Femur (tissue), 1 donor: Measurements from ENCODE around the gene FAM110C.
"Not testable (repeated sequence)": the region's sequence is repeated elsewhere in the genome, so short reads cannot be mapped to it uniquely, and the experiment has no call there.

Experiments
- DNase-seq: peaks from one replicate; pipeline ENCODE4 v3.0.0-alpha.2; 2017

The FAM110C gene

GRCh38 chr2:42788-43187, 3.5 kb downstream of the FAM110C start:
- DNase-seq: no peak

DNA sequence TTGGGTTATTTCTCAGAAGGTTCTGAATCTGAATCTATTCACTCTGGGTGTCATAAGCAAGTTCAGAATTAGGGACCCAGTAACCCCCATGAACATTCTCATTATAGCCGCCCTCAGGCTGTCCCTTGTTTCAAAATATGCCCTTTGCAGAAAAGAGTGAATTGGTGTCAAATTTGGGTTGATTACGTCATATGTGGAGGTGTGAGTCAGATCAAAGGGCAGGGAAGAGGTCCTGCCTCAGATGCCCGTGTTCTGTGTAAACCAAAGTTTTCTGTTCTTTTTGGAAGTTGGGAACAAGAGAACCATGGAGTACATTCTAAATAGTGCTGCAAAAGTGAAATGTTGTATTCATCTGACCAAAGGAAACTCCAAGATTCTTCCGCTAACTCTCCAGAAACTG, 5.8 kb downstream of the FAM110C start:
- no peak for DNase-seq

- DNase-seq: no peak
Observed at GRCh38 chr2:38155-38554, 8.2 kb downstream of the FAM110C start.

- DNase-seq: no peak
Observed at GRCh38 chr2:36318-36717, 10.0 kb downstream of the FAM110C start.

- DNase-seq: no peak
Observed at GRCh38 chr2:35852-36251, 10.5 kb downstream of the FAM110C start.

DNA sequence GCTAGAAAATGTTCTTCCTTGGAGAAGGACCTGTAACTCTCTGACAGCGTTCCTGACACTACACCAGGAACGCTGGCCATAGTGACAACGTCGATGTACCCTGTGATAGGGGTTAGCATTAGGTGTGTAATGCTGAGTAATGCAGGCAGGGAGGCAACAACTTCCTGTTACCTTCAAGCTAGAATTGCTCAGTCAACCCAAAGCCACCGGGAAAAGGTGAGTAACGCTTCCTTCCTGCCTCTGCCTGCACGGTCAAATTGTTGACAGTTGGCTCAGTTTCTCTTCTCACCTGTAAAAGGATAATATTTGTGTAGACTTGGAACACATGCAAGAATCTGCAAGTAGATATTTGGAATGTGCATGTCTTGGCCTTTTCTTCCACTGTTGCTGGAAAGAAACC, 12.7 kb downstream of the FAM110C start:
- no peak for DNase-seq

- DNase-seq: no peak
Observed at GRCh38 chr2:32068-32467, 14.2 kb downstream of the FAM110C start.

- no peak for DNase-seq
Observed at GRCh38 chr2:29253-29652, 17.1 kb downstream of the FAM110C start.

DNA sequence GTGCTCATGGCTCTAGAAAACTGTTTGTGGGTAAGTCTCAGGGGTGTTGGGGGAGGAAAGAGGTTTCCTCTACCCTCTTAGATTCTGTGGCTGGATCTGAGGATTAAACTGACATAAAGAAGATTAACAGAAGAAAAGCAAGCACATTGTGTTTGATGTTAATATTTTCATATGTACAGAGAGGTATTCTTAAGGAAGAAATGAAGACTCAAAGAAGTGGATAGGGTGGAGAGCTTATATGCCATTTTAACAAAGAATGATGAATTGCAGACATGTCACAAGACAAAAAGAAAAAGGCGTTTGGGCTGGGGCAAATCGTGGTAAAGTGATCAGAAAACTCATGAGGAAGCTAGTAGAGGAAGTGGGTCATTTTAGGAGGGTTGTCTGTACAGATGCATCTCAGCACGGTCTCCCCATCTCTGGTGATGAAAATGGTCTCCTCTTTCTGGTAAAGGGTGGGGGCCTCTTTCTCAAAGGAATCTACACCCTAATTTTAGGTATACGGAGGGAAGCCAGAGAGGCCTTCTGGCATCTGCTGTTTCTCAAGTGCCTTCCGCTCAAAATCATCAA, 17.8 kb downstream of the FAM110C start:
- DNase-seq: no peak

GRCh38 chr2:26891-27290, 19.4 kb downstream of the FAM110C start:
- DNase-seq: no peak

GRCh38 chr2:25543-25942, 20.8 kb downstream of the FAM110C start:
- DNase-seq: no peak

DNA sequence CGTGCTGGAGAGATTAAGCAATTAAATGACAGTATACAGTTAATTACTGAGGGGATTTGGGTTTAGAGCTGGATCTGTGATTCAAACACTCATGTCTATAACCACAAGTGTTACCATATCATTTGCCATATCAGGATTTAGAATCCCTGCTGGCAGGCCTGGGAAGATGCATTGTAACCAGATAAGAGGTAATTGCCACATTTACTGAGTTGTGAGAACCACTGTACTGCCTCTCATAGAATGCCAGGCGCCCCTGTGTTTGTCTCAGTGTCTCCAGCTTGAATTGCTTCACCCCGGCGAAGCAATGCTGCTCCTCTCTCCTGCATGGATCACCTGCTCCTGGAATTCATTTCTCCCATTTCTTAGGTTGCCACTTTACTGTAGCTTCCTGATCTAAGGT, 21.7 kb downstream of the FAM110C start:
- not testable (repeated sequence) for DNase-seq

- no peak for DNase-seq
Observed at GRCh38 chr2:24107-24506, 22.2 kb downstream of the FAM110C start.

- DNase-seq: no peak
Observed at GRCh38 chr2:23283-23682, 23.0 kb downstream of the FAM110C start.

- not testable (repeated sequence) for DNase-seq
Observed at GRCh38 chr2:22244-22643, 24.1 kb downstream of the FAM110C start.

GRCh38 chr2:20259-20658, 26.0 kb downstream of the FAM110C start:
- not testable (repeated sequence) for DNase-seq

DNA sequence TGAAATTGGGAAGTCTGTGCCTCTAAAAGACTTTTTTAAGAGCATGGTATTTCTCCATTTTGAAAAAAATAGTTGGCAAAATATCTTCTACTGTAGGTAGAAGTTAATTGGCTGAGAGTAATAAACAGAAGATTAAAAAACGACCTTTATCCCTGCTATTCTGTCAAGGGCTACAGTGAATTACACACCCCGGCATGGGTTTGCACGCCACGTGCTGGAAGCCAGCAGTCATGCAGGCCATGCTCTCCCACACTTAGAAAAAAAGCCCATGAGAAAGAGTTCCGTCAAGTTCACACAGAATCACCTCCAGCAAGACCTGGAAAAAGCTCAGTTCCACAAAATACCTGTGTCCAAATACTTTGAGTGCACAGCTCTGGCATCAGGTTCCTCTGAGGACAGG, 26.8 kb downstream of the FAM110C start:
- DNase-seq: no peak

- no peak for DNase-seq
Observed at GRCh38 chr2:18402-19271, 27.7 kb downstream of the FAM110C start.

- not testable (repeated sequence) for DNase-seq
Observed at GRCh38 chr2:15916-16315, 30.4 kb downstream of the FAM110C start.

- DNase-seq: peak; percentile 63
Observed at GRCh38 chr2:11248-11941, 34.9 kb downstream of the FAM110C start.

DNA sequence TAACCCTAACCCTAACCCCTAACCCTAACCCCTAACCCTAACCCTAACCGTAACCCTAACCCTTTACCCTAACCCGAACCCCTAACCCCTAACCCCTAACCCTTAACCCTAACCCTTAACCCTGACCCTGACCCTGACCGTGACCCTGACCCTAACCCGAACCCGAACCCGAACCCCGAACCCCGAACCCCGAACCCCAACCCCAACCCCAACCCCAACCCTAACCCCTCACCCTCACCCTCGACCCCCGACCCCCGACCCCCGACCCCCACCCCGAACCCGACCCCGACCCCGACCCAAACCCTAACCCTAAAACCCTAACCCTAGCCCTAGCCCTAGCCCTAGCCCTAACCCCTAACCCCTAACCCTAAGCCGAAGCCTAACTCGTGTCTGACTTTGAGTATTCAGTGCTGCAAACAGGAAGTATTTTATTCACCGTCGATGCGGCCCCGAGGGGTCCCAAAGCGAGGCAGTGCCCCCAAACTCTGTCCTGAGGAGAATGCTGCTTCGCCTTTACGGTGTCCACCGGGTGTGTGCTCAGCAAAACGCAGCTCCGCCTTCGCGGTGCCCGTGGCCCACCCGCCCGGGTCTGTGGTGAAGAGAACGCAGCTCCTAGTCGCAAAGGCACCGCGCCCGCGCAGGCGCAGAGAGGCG, 36.0 kb downstream of the FAM110C start:
- peak; percentile 77 for DNase-seq
